NCI-H345 (cell line): ENCODE data around the gene FOXK1.
"Not testable (repeated sequence)": the region's sequence is repeated elsewhere in the genome, so short reads cannot be mapped to it uniquely, and the experiment has no call there.

Experiments
- DNase-seq: peaks from one replicate; lab custom pipeline; 2025; lab: John Stamatoyannopoulos, UW

Gene FOXK1

DNA sequence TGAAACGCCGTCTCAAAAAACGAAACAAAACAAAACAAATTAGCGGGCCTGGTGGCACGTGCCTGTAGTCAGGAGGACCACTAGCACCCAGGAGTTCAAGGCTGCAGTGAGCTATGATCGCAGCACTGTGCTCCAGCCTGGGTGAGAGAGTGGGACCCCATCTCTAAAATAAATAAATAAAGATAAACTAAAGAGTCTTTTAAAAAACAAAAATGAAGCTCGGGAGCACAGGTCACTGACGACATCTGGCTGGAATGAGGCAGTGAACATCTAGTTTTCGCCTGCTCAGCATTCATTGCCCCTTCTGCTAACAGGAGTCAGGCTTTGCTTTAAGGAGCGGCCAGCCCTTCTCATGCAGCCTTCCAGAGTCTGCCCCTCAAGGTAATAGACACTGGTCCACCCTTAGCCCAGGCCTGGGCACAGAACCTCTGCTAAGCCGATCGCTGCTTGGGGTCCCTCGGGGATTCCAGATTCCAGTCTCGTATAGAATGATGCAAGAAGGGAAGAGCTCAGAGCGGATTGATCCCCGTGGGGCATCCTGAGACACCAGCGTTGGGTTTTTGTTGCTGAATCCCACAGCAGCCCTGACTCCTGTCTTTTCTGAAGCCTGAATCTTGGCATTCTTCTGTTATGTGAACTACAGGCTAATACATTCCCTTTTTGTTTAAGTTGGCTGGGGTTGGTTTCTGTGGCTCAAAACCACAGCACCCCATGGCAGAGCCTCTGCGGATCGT is 14.2 kb upstream of the FOXK1 start:
- DNase-seq = no peak

- no peak for DNase-seq
These were observed 13.6 kb upstream of the FOXK1 start for GRCh38 chr7:4668510-4668847.

DNA sequence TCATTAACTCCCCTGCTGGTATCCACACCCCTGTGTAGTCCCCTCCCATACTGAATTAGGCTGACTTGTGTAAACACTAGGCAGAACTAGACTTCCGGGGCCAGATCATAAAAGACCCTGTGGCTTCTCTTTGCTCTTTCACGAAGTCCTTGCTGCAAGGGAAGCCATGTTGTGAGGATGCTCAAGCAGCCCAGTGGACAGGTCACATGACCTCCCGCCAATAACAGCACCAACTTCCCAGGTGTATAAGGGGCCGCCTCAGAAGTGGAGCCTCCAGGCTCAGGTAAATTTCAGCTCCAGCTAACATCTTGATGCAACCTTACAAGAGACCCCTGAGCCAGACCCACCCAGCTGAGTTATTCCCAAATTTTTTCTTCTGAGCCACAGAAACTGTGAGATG is 11.3 kb upstream of the FOXK1 start:
- DNase-seq = no peak

- no peak for DNase-seq
These were observed 6.2 kb upstream of the FOXK1 start for GRCh38 chr7:4675771-4676367.

DNA sequence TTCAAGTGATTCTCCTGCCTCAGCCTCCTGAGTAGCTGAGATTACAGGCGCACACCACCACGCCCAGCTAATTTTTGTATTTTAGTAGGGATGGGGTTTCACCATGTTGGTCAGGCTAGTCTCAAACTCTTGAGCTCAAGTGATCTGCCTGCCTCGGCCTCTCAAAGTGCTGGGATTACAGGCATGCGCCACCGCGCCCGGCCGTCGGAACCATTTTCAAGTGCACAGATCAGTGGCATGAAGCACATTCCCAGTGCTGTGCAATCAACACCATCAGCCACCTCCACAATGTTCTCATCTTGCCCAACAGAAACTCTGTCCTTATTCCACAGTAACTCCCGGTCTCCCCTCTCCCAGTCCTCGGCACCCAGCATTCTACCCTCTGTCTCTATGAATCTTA is 4.6 kb upstream of the FOXK1 start:
- not testable (repeated sequence) for DNase-seq

DNA sequence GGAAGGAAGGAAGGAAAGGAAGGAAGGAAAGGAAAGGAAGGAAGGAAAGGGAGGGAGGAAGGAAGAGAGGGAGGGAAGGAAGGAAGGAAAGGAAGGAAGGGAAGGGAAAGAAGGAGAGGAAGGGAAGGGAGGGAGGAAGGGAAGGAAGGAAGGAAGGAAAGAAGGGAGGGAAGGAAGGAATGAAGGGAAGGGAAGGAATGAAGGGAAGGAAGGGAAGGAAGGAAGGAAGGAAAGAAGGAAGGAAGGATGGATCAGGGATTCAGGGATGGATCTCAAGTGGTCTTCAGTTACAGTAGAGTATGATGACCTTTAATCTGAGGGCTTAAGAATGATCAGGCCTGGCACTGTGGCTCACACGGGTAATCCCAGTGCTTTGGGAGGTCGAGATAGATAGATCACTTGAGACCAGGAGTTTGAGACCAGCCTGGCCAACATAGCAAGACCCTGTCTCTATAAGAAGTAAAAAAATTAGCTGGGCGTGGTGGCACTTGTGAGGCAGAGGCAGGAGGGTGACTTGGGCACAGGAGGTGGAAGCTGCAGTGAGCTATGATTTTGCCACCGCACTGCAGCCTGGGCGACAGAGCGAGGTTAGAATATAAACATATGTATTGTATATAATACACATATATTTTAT is 760 bp upstream of the FOXK1 start:
- DNase-seq = no peak

DNA sequence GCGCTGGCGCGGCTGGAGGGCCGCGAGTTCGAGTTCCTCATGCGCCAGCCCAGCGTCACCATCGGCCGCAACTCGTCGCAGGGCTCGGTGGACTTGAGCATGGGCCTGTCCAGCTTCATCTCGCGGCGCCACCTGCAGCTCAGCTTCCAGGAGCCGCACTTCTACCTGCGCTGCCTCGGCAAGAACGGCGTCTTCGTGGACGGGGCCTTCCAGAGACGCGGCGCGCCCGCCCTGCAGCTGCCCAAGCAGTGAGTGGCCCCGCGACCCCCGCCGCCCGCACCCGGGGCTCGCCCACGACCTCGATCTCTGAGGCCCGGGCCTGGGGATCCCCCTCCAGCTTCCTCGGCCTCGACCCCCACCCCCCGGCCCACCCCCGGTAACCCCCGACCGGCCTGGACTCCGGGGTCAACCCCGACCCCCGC is 537 bp downstream of the FOXK1 start:
- no peak for DNase-seq

DNA sequence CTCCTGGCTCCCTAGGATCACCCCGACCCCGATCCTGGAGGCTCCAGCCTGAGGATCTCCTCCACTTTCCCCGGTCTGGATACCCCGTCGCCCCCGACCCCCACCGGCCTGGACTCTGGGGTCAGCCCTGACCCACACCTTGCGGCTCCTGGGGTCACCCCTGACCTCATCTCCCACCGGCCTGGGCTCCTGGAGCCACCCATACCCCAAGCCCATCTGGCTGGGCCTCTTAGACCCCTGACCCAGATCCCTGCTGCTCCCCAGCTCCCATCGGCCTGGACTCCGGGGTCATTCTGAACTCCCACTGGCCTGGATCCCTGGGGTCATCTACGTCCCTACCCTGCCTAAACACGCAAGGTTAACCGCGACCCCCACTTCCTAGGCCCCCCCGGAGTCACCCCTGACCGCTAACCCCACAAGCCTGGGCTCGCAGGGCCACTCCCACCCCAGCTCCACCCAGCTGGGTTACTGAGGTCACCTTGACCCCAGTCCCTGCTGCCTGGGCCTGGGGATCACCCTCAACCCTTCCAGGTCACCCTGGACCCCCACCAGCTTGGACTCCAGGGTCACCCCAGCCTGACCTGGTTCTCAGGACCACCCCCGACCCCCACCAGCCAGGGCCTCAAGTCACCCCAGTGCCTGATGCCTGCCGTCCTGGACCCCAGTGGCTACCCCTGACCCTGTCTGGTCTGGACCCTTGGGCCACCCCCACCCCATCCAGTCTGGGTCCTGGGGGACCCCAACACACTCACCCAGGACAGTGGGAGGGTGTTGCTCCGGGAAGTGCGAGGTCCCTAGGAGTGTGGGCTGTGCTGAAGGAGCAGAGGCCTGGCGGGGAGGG is 1.2 kb downstream of the FOXK1 start:
- no peak for DNase-seq

DNA sequence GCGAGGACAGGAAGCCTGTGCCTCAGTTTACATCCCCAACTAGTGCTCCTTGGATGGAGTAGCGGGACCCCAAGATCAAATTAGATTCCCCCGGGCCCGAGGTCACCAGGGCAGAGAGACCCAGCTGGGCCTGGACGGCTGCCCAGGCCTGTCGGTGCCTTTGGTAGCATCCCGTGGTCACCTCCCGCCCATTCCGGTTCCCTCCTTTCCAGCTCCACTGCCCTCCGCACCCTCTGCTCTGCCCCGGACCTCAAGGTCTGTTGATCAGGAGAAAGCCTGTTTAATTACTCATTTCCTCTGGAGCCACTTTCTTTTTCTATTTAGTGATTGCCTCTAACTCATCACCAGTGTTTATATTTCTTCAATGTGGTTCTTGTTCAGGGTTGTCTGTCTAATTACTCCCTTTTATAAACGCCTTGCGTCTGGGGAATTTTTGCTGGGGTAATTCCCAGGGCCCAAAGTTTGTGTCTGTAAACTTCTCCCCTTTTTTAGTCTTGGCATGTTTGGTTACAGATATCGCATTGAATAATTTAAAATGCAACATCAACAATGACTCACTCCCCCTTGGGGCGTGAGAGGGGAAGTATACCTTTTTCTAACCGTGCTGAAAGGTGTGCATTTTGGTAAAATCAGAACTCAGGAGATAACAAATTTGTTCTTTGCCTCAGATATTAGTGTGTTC is 1.9 kb downstream of the FOXK1 start:
- no peak for DNase-seq

GRCh38 chr7:4684846-4685245 is 2.8 kb downstream of the FOXK1 start:
- DNase-seq = no peak

- DNase-seq = not testable (repeated sequence)
These were observed 3.6 kb downstream of the FOXK1 start for GRCh38 chr7:4685676-4686075.

DNA sequence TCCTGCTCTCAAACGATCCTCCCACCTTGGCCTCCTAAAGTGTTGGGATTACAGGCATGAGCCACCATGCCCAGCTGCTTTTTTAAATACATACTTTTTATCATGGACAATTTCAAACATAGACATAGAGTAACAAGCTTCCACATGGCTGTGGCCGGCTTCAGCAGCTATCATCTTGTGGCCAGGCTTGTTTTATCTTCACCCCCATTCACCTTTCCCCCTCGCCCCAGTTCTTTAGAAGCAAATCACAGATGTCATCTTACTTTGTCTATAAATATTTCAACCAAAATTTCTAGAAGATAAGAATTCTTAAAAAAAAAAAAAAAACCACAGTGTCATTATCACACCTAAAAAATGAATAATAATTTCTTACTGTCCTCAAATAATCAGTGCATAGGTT is 5.9 kb downstream of the FOXK1 start:
- no peak for DNase-seq

DNA sequence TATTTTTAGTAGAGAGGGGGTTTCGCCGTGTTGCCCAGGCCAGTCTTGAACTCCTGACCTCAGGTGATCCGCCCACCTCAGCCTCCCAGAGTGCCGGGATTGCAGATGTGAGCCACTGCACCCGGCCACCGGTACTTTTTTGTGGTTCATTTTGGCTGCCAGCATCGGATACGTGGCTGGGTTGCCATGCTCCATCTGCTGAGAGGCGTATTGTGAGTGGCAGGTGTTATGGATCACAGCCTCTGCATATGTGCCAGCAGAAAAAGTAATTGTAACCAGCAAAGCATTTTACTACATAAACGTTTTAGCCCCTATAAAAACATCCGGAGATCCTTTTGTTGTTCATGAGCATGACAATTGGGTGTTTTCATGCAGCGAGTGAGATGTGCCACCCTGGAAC is 7.1 kb downstream of the FOXK1 start:
- DNase-seq = no peak

DNA sequence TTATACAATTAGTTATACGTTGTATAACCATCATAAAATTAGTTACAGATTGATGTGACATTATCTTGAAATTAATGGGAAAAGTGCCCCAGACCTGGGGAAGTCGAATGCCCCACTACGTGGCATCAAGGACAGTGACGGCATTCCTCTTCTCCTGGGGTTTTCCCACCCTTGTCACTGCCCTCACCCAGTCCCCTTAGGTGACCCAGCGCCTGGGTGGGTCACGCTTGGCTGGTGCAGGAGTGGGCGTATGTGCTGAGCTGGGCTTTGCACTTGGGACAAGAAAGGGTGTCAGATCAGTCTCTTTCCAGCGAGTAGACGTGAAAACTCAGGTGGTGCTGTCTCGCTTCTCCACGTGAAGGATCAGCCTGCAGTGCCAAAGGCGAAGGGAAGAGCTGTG is 7.6 kb downstream of the FOXK1 start:
- DNase-seq = no peak

DNA sequence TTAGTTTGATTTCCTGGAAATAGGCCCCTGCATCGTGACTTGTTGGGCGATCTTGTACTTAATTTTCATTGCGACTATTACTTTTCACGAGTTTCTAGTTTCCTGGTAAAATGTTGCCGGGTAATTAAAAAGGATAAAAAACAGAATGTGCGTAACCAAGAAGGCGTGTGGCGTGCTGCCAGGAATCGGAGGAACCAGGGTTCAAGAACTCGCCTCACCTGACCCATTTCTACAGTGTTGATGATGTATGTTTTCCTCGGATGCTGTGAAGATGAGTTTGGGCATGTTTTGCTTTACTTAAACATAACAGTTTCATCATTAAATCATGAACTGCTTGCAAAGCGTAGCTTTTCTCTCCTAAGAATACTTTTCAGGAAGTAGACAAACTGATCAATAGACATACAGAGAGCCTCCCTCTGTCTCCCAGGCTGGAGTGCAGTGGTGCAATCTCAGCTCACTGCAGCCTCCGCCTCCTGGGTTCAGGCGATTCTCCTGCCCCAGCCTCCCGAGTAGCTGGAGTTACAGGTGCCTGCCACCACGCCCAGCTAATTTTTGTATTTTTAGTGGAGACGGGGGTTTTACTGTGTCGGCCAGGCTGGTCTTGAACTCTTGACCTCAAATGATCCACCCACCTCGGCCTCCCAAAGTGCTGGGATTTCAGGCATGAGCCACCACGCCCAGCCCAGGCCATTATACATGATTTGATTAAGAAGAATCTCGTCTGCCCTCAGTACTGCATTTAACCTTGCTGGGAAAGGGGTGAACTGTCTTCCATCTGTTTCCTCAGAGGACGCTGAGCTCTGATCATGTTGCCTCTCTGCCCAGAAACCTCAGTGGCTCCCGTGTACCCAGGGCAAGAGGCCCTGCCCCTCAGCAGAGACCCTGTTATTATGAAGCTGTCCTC is 9.1 kb downstream of the FOXK1 start:
- DNase-seq = no peak

DNA sequence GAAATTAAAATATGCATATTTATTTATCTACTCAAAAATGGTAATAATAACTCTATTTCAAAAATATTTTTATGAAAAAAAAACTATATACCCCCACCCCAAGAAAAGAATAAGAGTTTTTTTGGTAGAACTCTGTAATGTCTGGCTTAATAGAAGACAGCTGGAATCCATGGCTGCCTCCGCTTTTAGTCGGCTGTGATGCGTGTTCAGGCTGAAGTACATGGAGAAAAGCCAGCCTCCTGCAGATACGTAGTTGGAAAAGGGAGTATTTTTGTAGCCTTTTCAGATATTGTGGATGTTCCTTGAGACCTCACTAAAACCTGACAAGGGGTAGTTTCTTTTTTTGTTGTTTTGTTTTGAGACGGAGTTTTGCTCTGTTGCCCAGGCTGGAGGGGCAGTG is 10.0 kb downstream of the FOXK1 start:
- no peak for DNase-seq

- DNase-seq = not testable (repeated sequence)
These were observed 10.5 kb downstream of the FOXK1 start for GRCh38 chr7:4692622-4693021.

DNA sequence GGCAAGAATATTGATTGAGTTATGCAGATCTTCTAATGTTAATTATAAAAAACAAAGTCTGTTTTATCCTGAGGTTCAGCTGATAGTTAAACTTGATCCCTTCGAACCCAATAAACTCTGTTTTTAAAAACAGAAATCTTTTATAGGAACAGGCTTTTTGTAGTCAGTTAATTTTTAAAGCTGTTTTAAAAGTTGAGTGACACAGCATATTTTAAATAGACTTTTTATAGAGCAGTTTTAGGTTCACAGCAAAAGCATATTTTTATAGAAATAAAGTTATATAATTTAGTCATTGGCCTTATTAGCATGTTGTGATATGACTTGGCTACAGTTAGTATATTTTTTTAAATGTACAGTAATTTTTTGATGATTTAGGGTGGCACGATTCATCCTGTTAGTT is 11.1 kb downstream of the FOXK1 start:
- DNase-seq = no peak

DNA sequence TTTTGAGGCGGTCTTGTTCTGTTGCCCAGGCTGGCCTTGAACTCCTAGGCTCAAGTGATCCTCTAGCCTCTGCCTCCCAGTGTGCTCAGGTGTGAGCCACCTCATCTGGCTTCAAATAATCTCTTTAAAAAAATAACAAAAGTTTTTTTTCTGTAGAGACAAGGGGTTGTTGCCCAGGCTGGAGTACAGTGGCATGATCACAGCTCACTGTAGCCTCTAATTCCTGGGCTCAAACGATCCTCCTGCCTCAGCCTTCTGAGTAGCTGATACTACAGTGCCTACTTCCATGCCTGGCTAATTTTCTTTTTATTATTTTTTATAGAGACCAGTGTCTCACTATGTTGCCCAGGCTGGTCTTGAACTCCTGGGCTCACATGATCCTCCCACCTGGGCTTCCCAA is 11.7 kb downstream of the FOXK1 start:
- no peak for DNase-seq

GRCh38 chr7:4694305-4694704 is 12.2 kb downstream of the FOXK1 start:
- no peak for DNase-seq

DNA sequence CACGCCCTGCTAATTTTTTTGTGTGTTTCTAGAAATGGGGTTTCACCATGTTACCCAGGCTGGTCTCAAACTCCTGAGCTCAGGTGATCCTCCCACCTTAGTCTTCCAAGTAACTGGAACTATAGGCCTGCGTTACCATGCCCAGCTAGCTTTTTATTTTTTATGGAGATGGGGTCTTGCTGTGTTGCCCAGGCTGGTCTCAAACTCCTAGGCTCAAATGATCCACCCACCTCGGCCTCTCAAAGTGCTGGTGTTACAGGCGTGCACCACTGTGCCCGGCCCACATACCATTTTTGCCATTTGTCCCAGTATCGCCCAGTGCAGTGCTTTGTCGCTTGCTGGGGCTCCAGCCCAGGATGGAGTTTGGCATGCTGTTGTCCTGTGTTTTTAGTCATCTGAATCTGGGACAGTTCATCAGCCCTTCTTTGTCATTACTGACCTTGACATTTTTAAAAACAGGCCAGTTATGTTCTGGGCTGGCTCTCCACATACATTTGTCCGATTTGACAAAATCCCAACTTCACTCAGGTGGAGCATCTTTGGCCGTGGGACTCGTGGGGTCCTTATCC is 16.7 kb downstream of the FOXK1 start:
- DNase-seq = no peak
